ENCODE results near the gene PLLP. TPM values are rescaled to one million over a fixed set of nuclear protein-coding genes. Genes with fewer than 3 reads are reported as not detected.

The PLLP gene

DNA sequence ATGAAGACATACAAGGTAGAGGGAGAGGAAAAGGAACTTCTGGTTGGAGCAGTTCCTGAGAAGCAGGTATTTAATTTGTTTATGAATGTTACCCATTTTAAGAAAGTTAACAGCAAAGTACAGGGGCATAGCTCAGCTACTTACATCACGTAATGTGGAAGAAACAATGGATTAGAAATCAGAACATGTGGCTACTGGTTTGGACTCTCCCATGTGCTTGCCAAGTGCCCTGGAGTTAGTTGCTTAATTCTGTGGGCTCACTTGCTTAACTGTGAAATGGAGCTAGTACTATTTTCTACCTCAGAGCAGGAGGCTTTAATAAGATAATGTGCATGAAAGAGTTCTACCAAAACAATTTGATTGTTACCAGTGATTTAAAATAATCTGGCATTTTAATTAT, 71.0 kb downstream of the PLLP start:
- H3K23ac ChIP-seq (ENCODE audit: low read length) = no peak overlapping the region
- no peak overlapping the region for H2BK15ac ChIP-seq (replicated peaks; ENCODE audit: low read depth)
- no peaks in the 10 kb centered on the region for H3K4me1 ChIP-seq (ENCODE audit: control insufficient read depth, low read depth, low read length)
- H2BK5ac ChIP-seq (ENCODE audit: low read length) = no peak overlapping the region
- H3K27ac ChIP-seq (ENCODE audit: low read depth, low read length) = no peak overlapping the region
- no peaks in the 10 kb centered on the region for H3K27me3 ChIP-seq (ENCODE audit: insufficient read depth, low read length, poor library complexity)
- H4K8ac ChIP-seq (ENCODE audit: low read depth, low read length) = no peak overlapping the region
- H3K56ac ChIP-seq (ENCODE audit: low read length) = no peak overlapping the region
- H2BK120ac ChIP-seq (ENCODE audit: low read depth, low read length) = no peak overlapping the region
- no peak overlapping the region for H4K5ac ChIP-seq (ENCODE audit: low read length)
- H3K4ac ChIP-seq (ENCODE audit: low read depth, low read length) = no peak overlapping the region
- H3K36me3 ChIP-seq (ENCODE audit: control insufficient read depth, insufficient read depth, low read length) = peaks cover 8% of the 10 kb centered on the region
- WGBS (ENCODE audit: extremely low coverage, insufficient coverage, low lambda C conversion rate) = no CpG with 5 or more reads among the region's 1 CpG
- no peak overlapping the region for H3K4me2 ChIP-seq (ENCODE audit: low read length)
- no peak overlapping the region for H3K4me3 ChIP-seq (ENCODE audit: low read length)
- H3K79me1 ChIP-seq (ENCODE audit: low read length) = no peaks in the 10 kb centered on the region
- DNase-seq = no peak
- no peak overlapping the region for H3K18ac ChIP-seq (ENCODE audit: low read length)
- H3K79me2 ChIP-seq (ENCODE audit: control insufficient read depth, insufficient read depth, low read length) = no peaks in the 10 kb centered on the region
- no peak overlapping the region for H2AK5ac ChIP-seq (ENCODE audit: low read length)
- H3K9ac ChIP-seq (ENCODE audit: low read length) = no peak overlapping the region

DNA sequence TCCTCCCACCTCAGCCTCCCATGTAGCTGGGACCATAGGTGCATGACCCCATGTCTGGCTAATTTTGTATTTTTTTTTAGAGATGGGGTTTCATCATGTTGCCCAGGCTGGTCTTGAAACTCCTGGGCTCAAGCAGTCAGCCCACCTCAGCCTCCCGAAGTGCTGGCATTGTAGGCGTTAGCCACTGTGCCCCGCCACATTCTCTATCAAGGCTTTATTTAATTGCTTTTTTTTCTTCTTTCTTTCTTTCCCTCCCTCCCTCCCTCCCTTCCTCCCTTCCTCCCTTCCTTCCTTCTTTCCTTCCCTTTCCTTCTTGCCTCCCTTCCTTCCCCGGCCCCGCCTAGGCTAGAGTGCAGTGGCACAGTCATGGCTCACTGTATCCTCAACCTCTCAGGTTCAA, 74.7 kb downstream of the PLLP start:
- Histone ChIP-seq H2AK5ac (ENCODE audit: low read length) (no peak overlapping the region), H3K23ac (ENCODE audit: low read length) (no peak overlapping the region), H3K4ac (ENCODE audit: low read depth, low read length) (no peak overlapping the region), H4K5ac (ENCODE audit: low read length) (no peak overlapping the region), H3K18ac (ENCODE audit: low read length) (no peak overlapping the region), H3K79me2 (ENCODE audit: control insufficient read depth, insufficient read depth, low read length) (no peaks in the 10 kb centered on the region), H3K36me3 (ENCODE audit: control insufficient read depth, insufficient read depth, low read length) (peaks cover 7% of the 10 kb centered on the region), H3K4me3 (ENCODE audit: low read length) (no peak overlapping the region), H3K4me1 (ENCODE audit: control insufficient read depth, low read depth, low read length) (no peaks in the 10 kb centered on the region), H3K27ac (ENCODE audit: low read depth, low read length) (no peak overlapping the region), H2BK15ac (replicated peaks; ENCODE audit: low read depth) (no peak overlapping the region), H3K27me3 (ENCODE audit: insufficient read depth, low read length, poor library complexity) (no peaks in the 10 kb centered on the region), H3K56ac (ENCODE audit: low read length) (no peak overlapping the region), H3K9ac (ENCODE audit: low read length) (no peak overlapping the region), H4K8ac (ENCODE audit: low read depth, low read length) (no peak overlapping the region), H2BK5ac (ENCODE audit: low read length) (no peak overlapping the region), H2BK120ac (ENCODE audit: low read depth, low read length) (no peak overlapping the region), H3K4me2 (ENCODE audit: low read length) (no peak overlapping the region), H3K79me1 (ENCODE audit: low read length) (no peaks in the 10 kb centered on the region)
- DNase-seq = no peak
- WGBS (ENCODE audit: extremely low coverage, insufficient coverage, low lambda C conversion rate) = no CpG with 5 or more reads among the region's 5 CpGs

DNA sequence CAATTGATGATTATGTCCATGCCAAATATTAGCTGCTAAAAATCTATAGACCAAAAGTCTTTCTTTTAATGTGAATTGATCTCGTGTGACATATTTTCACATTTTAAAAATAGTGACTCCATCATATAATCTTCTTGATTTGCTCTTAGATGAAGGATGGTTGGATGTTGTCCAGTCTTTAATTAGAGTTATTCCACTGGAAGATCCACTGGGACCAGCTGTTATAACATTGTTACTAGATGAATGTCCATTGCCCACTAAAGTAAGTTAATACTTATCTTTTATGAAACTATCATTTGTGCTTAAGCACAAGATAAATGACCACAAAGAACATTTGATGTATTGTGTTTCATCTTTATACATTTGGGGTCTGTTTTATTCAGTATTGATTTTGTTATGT, 75.5 kb downstream of the PLLP start:
- Histone ChIP-seq H3K27ac (ENCODE audit: low read depth, low read length) (no peak overlapping the region), H4K5ac (ENCODE audit: low read length) (no peak overlapping the region), H4K8ac (ENCODE audit: low read depth, low read length) (no peak overlapping the region), H2BK15ac (replicated peaks; ENCODE audit: low read depth) (no peak overlapping the region), H3K36me3 (ENCODE audit: control insufficient read depth, insufficient read depth, low read length) (peaks cover 6% of the 10 kb centered on the region), H3K18ac (ENCODE audit: low read length) (no peak overlapping the region), H3K9ac (ENCODE audit: low read length) (no peak overlapping the region), H3K23ac (ENCODE audit: low read length) (no peak overlapping the region), H3K27me3 (ENCODE audit: insufficient read depth, low read length, poor library complexity) (no peaks in the 10 kb centered on the region), H3K4ac (ENCODE audit: low read depth, low read length) (no peak overlapping the region), H3K56ac (ENCODE audit: low read length) (no peak overlapping the region), H3K4me1 (ENCODE audit: control insufficient read depth, low read depth, low read length) (no peaks in the 10 kb centered on the region), H3K4me2 (ENCODE audit: low read length) (no peak overlapping the region), H3K4me3 (ENCODE audit: low read length) (no peak overlapping the region), H2BK5ac (ENCODE audit: low read length) (no peak overlapping the region), H2AK5ac (ENCODE audit: low read length) (no peak overlapping the region), H3K79me1 (ENCODE audit: low read length) (no peaks in the 10 kb centered on the region), H2BK120ac (ENCODE audit: low read depth, low read length) (no peak overlapping the region), H3K79me2 (ENCODE audit: control insufficient read depth, insufficient read depth, low read length) (no peaks in the 10 kb centered on the region)
- DNase-seq = no peak
- WGBS (ENCODE audit: extremely low coverage, insufficient coverage, low lambda C conversion rate) = no CpG with 5 or more reads among the region's 1 CpG

Small RNA genes lying within 50 kb of the gene (small RNA-seq; reads per million reads assigned to genes)
- gene AC108081.1 (ENCODE audit: insufficient read depth) = not detected

Measured in mesendoderm (in vitro differentiated cells).